ENCODE results near the gene TMEM167A. TPM values are rescaled to one million over a fixed set of nuclear protein-coding genes. Genes with fewer than 3 reads are reported as not detected.

TMEM167A gene
- total RNA-seq, 4 donors from 2014 or later = 21.4 to 34.5 (median 29.9) TPM

Small RNAs within 50 kb of the gene (small RNA-seq; reads per million reads assigned to genes)
- gene SCARNA18 = 0 to 1.3 (median 0) reads per million in 3 donors

Other genes starting within 250 kb of the TMEM167A start
- 1 to 10 TPM; 4.5 to 7.1 (median 5.3) TPM for gene XRCC4, start 153 bp upstream of the TMEM167A start, total RNA-seq

Measured in esophagus muscularis mucosa (tissue), 4 donors.